ENCODE data around the gene RTP5.

- TF ChIP-seq, protein P1, sequence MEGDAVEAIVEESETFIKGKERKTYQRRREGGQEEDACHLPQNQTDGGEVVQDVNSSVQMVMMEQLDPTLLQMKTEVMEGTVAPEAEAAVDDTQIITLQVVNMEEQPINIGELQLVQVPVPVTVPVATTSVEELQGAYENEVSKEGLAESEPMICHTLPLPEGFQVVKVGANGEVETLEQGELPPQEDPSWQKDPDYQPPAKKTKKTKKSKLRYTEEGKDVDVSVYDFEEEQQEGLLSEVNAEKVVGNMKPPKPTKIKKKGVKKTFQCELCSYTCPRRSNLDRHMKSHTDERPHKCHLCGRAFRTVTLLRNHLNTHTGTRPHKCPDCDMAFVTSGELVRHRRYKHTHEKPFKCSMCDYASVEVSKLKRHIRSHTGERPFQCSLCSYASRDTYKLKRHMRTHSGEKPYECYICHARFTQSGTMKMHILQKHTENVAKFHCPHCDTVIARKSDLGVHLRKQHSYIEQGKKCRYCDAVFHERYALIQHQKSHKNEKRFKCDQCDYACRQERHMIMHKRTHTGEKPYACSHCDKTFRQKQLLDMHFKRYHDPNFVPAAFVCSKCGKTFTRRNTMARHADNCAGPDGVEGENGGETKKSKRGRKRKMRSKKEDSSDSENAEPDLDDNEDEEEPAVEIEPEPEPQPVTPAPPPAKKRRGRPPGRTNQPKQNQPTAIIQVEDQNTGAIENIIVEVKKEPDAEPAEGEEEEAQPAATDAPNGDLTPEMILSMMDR (IDR thresholded peaks at IDR 0.05; ENCODE audit: insufficient read depth, low read depth, low read length) = no peak
- TF ChIP-seq EZH2 (IDR thresholded peaks at IDR 0.05; ENCODE audit: insufficient read depth, low read length) = no peak
These were observed 32.1 kb upstream of the RTP5 start for GRCh38 chr2:241837197-241837965.
